Measurements from ENCODE around the gene EPHX1. TPM values are rescaled to one million over a fixed set of nuclear protein-coding genes. Genes with fewer than 3 reads are reported as not detected.
"Not testable (repeated sequence)": the region's sequence is repeated elsewhere in the genome, so short reads cannot be mapped to it uniquely, and the experiment has no call there.

EPHX1 gene
- 100 to 1,000 TPM in 1 of 2 donors, 10 to 100 TPM in 1; 58.9 to 113 TPM for total RNA-seq
- long read RNA-seq, donor 1, transcript EPHX1-201 (9 exons, 1,660 nt): major isoform, 17 of 20 reads
- long read RNA-seq, donor 1, partial matches to known transcripts: 1 of 20 reads
- long read RNA-seq, donor 1, other reads (novel, unspliced or antisense): 0 of 20 reads
- long read RNA-seq, donor 2, transcript EPHX1-201 (9 exons, 1,660 nt): major isoform, 14 of 19 reads
- long read RNA-seq, donor 2, partial matches to known transcripts: 4 of 19 reads
- long read RNA-seq, donor 2, other reads (novel, unspliced or antisense): 1 of 19 reads

GRCh38 chr1:225809842-225810578 lies at the start of gene EPHX1:
Gene EPHX1, plus strand, starts transcription at chr1:225810124. Its CDS starts 18,606 bp downstream, at chr1:225828730.
- intact Hi-C loops (cut with DNase I): no loop called here
- DNase-seq (ENCODE audit: low spot score): peak; percentile 96

GRCh38 chr1:225760531-225760930 lies 49.4 kb upstream of the EPHX1 start:
- intact Hi-C loops (cut with DNase I): loop anchor here in 1 of 2 donors (10.0 kb wide), 1 partner anchor 106 kb away; the partner anchor contains the start of gene ENAH
- no peak for DNase-seq (ENCODE audit: low spot score)

- not testable (repeated sequence) for DNase-seq (ENCODE audit: low spot score)
- intact Hi-C loops (cut with DNase I): loop anchor here in 1 of 2 donors (10.0 kb wide), 1 partner anchor 107 kb away; the partner anchor contains the start of gene ENAH
Observed at GRCh38 chr1:225761395-225761794, 48.5 kb upstream of the EPHX1 start.

GRCh38 chr1:225762002-225762441 lies 47.9 kb upstream of the EPHX1 start:
- intact Hi-C loops (cut with DNase I): loop anchor here in 1 of 2 donors (10.0 kb wide), 1 partner anchor 107 kb away; the partner anchor contains the start of gene ENAH
- no peak for DNase-seq (ENCODE audit: low spot score)

GRCh38 chr1:225762444-225762843 lies 47.5 kb upstream of the EPHX1 start:
- intact Hi-C loops (cut with DNase I): loop anchor here in 1 of 2 donors (10.0 kb wide), 1 partner anchor 108 kb away; the partner anchor contains the start of gene ENAH
- DNase-seq (ENCODE audit: low spot score): no peak

- intact Hi-C loops (cut with DNase I): loop anchor here in 1 of 2 donors (1.0 to 10.0 kb wide), 2 partner anchors 17 to 109 kb away; partner anchors contain the start of gene ENAH
- no peak for DNase-seq (ENCODE audit: low spot score)
Observed at GRCh38 chr1:225763716-225764548, 46.0 kb upstream of the EPHX1 start.

GRCh38 chr1:225765982-225766674 lies 43.8 kb upstream of the EPHX1 start:
- intact Hi-C loops (cut with DNase I): loop anchor here in 1 of 2 donors (10.0 kb wide), 1 partner anchor 111 kb away; the partner anchor contains the start of gene ENAH
- DNase-seq (ENCODE audit: low spot score): no peak

- intact Hi-C loops (cut with DNase I): loop anchor here in 1 of 2 donors (10.0 kb wide), 1 partner anchor 112 kb away; the partner anchor contains the start of gene ENAH
- DNase-seq (ENCODE audit: low spot score): no peak
Observed at GRCh38 chr1:225766967-225767633, 42.8 kb upstream of the EPHX1 start.

- intact Hi-C loops (cut with DNase I): loop anchor here (2.0 to 10.0 kb wide), 2 partner anchors 113 to 291 kb away; partner anchors contain the start of gene ENAH (in 1 of the 2)
- peak; percentile 91 for DNase-seq (ENCODE audit: low spot score)
Observed at GRCh38 chr1:225767634-225768540, 42.0 kb upstream of the EPHX1 start.

- DNase-seq (ENCODE audit: low spot score): no peak
- intact Hi-C loops (cut with DNase I): loop anchor here (2.0 to 10.0 kb wide), 2 partner anchors 114 to 292 kb away; partner anchors contain the start of gene ENAH (in 1 of the 2)
Observed at GRCh38 chr1:225768662-225769426, 41.1 kb upstream of the EPHX1 start.

GRCh38 chr1:225769687-225770086 lies 40.2 kb upstream of the EPHX1 start:
- DNase-seq (ENCODE audit: low spot score): no peak
- intact Hi-C loops (cut with DNase I): loop anchor here (2.0 to 10.0 kb wide), 8 partner anchors 78 to 293 kb away; partner anchors contain the start of gene ENAH (in 1 of the 2)

- intact Hi-C loops (cut with DNase I): loop anchor here (5.0 to 10.0 kb wide), 6 partner anchors 77 to 293 kb away; no protein-coding TSS in a partner anchor
- no peak for DNase-seq (ENCODE audit: low spot score)
Observed at GRCh38 chr1:225770561-225771248, 39.2 kb upstream of the EPHX1 start.

- intact Hi-C loops (cut with DNase I): loop anchor here (2.0 to 10.0 kb wide), 7 partner anchors 76 to 294 kb away; no protein-coding TSS in a partner anchor
- no peak for DNase-seq (ENCODE audit: low spot score)
Observed at GRCh38 chr1:225771661-225772322, 38.1 kb upstream of the EPHX1 start.

GRCh38 chr1:225772323-225772768 lies 37.6 kb upstream of the EPHX1 start:
- intact Hi-C loops (cut with DNase I): loop anchor here (2.0 to 10.0 kb wide), 7 partner anchors 75 to 295 kb away; no protein-coding TSS in a partner anchor

More at GRCh38 chr1:225772323-225772768, 37.6 kb upstream of the EPHX1 start:
- peak; percentile 90 for DNase-seq (ENCODE audit: low spot score)

Measured in posterior vena cava (tissue), 2 donors.